Measurements from ENCODE around the gene NOL7. TPM values are rescaled to one million over a fixed set of nuclear protein-coding genes. Genes with fewer than 3 reads are reported as not detected.

Gene NOL7
- total and polyA plus RNA-seq, 8 donors, result 49.5 to 81.2 (median 72.4) TPM

DNA sequence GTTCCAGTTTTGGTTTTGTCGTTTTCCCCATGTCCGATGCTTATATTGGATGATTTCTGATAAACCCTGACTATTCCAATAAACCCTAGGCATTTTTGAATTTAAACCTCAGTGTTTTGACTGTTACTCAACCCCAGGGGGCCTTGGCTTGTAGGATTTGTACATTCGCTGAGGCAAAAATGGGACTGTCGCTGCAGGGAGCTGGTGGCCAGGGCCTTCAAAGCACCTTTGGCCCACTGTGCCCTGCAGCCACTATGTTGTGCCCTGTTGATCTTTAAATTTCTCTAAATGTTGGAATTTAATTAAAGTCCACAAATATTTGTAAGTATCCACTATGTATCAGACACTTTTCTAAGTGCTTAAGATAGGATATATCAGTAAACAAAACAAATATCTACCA, 9.5 kb upstream of the NOL7 start:
- TF ChIP-seq, protein P1, sequence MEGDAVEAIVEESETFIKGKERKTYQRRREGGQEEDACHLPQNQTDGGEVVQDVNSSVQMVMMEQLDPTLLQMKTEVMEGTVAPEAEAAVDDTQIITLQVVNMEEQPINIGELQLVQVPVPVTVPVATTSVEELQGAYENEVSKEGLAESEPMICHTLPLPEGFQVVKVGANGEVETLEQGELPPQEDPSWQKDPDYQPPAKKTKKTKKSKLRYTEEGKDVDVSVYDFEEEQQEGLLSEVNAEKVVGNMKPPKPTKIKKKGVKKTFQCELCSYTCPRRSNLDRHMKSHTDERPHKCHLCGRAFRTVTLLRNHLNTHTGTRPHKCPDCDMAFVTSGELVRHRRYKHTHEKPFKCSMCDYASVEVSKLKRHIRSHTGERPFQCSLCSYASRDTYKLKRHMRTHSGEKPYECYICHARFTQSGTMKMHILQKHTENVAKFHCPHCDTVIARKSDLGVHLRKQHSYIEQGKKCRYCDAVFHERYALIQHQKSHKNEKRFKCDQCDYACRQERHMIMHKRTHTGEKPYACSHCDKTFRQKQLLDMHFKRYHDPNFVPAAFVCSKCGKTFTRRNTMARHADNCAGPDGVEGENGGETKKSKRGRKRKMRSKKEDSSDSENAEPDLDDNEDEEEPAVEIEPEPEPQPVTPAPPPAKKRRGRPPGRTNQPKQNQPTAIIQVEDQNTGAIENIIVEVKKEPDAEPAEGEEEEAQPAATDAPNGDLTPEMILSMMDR (IDR thresholded peaks at IDR 0.05), result no peak
- ATAC-seq (no peak), DNase-seq (no peak)
- Histone ChIP-seq H3K4me3 (no peak overlapping the region), H3K36me3 (peaks cover 0 to 51% of the 10 kb centered on the region in 2 donors), H3K27me3 (no peaks in the 10 kb centered on the region), H3K9me3 (no peaks in the 10 kb centered on the region), H3K27ac (no peak overlapping the region), H3K4me1 (no peaks in the 10 kb centered on the region)
- intact Hi-C loops (cut with DNase I), result no loop called here

DNA sequence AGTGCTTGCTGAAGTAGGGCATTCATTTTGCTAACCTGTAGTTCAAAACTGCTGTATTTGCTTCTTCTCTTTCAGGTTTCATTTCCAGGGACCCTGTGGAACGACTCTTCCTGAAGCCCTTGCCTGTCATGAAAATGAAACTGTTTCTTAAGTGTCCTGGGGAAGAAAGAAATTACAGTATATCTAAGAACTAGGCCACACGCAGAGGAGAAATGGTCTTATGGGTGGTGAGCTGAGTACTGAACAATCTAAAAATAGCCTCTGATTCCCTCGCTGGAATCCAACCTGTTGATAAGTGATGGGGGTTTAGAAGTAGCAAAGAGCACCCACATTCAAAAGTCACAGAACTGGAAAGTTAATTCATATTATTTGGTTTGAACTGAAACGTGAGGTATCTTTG, 3.4 kb upstream of the NOL7 start:
- H3K4me3 ChIP-seq, result no peak overlapping the region
- H3K4me1 ChIP-seq, result peaks cover 8 to 10% of the 10 kb centered on the region in 2 donors
- intact Hi-C loops (cut with DNase I), result no loop called here
- DNase-seq, result no peak
- H3K36me3 ChIP-seq, result peaks cover 0 to 7% of the 10 kb centered on the region in 2 donors
- H3K27me3 ChIP-seq, result no peaks in the 10 kb centered on the region
- ATAC-seq, result no peak
- H3K27ac ChIP-seq, result peak overlapping the region in 1 of 2 donors; percentile 8
- TF ChIP-seq, protein P1 (IDR thresholded peaks at IDR 0.05), result no peak
- H3K9me3 ChIP-seq, result no peaks in the 10 kb centered on the region

DNA sequence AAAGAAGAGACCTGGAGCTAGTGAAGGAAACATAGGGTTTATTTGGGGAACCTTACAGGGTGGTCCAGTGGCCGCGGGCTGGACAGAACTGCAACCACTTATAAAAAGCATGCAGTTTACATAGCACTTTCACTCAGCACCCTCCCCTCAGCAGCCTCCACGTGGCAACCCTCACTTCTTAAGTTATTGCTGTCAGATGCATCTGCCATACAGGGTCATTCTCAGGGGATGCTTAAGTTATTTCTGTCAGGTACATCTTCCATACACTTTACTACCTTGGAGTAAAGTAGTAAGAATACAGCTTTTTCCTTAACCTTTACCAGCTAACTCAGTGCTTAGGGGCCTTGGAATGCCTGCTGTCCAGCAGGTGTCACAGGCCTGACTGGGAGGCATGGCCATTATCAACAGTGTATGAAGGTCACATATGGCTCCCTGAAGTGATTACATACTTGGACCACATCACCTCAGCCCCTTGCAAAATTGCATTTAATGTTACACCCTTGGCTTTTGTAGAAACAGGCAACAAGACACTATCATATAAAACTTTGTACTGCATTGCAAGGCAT, 2.0 kb upstream of the NOL7 start:
- Histone ChIP-seq H3K27ac (no peak overlapping the region), H3K4me3 (no peak overlapping the region), H3K36me3 (peaks cover 0 to 10% of the 10 kb centered on the region in 2 donors), H3K4me1 (peaks cover 11 to 22% of the 10 kb centered on the region in 2 donors), H3K9me3 (no peaks in the 10 kb centered on the region), H3K27me3 (no peaks in the 10 kb centered on the region)
- TF ChIP-seq, protein P1 (IDR thresholded peaks at IDR 0.05), result no peak
- ATAC-seq, result no peak
- intact Hi-C loops (cut with DNase I), result no loop called here
- no peak for DNase-seq

DNA sequence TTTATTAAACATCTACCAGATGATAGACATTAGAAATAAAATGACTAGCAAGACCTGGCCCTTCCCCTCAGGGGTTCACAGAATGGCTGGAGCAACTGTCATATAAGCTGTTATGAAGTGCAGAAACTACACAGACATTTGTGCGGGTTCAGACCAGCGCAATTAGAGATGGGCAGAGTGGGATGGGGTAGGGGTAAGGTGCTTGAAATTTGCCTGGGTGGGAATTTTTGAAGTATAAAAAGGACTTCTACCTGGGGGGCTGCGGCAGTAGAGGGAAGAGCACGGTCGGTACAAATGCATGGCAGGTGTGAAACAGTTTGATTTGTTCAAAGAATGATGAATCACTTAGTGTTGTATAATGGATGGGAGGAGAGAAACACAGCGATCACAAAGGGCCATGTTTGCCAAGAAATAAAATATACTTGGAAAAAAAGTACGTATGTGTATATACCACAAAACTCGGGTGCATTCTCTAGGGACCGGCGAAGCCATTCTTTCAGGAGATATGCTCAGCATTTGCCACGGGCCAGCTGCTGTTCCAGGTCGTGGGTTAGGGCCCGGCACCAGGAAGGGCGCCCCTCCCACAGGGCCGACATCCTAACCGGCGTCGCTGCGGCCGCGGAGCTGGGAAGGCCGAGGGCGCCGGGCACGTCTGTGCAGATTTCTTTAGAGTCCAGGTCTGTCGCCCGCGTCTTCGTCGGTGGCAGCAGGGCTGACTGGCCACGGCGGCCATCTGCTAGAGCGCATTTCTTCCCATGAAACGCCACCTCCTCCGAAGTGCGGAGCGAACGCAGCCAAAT, 809 bp upstream of the NOL7 start:
- H3K9me3 ChIP-seq, result no peaks in the 10 kb centered on the region
- intact Hi-C loops (cut with DNase I), result no loop called here
- ATAC-seq (peak; percentile 59), DNase-seq (peak in 2 of 4 donors; percentile 59 to 84)
- peak overlapping the region; percentile 91 to 96 for H3K27ac ChIP-seq
- TF ChIP-seq, protein P1 (IDR thresholded peaks at IDR 0.05), result no peak
- H3K4me3 ChIP-seq, result peak overlapping the region; percentile 89 to 97
- H3K4me1 ChIP-seq, result peaks cover 11 to 22% of the 10 kb centered on the region in 2 donors
- no peaks in the 10 kb centered on the region for H3K27me3 ChIP-seq
- peaks cover 0 to 22% of the 10 kb centered on the region in 2 donors for H3K36me3 ChIP-seq

DNA sequence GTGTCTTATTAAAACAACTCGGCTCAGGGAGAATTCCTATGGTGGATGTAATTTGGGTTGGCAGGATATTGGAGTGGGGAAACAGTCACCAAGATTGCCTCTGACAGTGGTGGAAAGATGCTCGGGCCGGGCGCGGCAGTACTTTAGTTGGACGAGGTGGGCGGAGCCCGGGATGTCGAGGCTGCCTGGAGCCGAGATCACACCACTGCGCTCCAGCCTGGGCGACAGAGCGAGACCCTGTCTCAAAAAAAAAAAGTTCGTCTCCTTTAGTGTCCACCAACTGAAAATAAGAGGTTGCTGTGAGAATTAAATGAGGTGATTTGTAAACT, 621 bp downstream of the NOL7 start:
- ATAC-seq (peak; percentile 62), DNase-seq (peak in 3 of 4 donors; percentile 44 to 89 (median 65))
- Histone ChIP-seq H3K27ac (peak overlapping the region; percentile 91 to 96), H3K36me3 (peaks cover 0 to 37% of the 10 kb centered on the region in 2 donors), H3K4me3 (peak overlapping the region; percentile 89 to 97), H3K27me3 (no peaks in the 10 kb centered on the region), H3K4me1 (peaks cover 11 to 22% of the 10 kb centered on the region in 2 donors), H3K9me3 (no peaks in the 10 kb centered on the region)
- TF ChIP-seq, protein P1 (IDR thresholded peaks at IDR 0.05), result no peak
- intact Hi-C loops (cut with DNase I), result no loop called here
